ENCODE results near the gene CAMTA1. TPM values are rescaled to one million over a fixed set of nuclear protein-coding genes. Genes with fewer than 3 reads are reported as not detected.

The CAMTA1 gene
- total and polyA plus RNA-seq, 4 donors = 18.0 to 93.5 (median 35.8) TPM

DNA sequence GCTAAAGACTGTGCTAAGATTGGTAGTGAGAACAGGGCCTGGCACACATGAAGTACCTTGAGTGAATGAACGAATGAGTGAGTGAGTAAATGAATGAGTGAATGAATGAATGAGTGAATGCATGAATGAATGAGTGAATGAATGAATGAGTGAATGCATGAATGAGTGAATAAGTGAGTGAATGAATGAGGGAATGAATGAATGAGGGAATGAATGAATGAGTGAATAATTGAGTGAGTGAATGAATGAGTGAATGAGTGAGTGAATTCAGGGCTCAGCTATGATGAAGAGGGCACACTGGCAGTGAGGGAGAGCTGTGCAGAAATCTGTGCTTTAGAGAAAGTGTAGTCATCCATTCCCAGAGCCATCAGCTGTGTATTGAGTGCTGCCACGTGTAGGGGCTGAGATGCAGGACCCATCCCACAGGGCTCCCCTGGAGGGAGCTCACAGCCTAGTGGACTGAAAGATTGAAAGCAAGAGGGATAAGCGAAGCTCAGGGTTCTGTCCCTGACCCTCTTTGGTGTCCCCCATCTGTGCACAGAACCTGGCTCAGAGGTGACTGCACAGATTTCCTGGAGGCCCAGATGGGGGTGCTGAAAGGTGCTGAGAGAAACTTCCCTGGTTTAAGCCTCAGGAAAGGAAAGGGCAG is 767.9 kb downstream of the CAMTA1 start:
- Histone ChIP-seq H3K27me3 (ENCODE audit: control insufficient read depth in 4 of 4, insufficient read depth in 4 of 4, low read length in 3 of 4) (no peaks in the 10 kb centered on the region), H3K9me3 (ENCODE audit: control insufficient read depth in 4 of 4, low read length in 3 of 4) (no peaks in the 10 kb centered on the region), H3K27ac (ENCODE audit: low read depth in 1 of 2, low read length in 2 of 2) (no peak overlapping the region), H3K9ac (ENCODE audit: low read depth in 1 of 2, low read length in 2 of 2) (no peak overlapping the region), H3K4me3 (ENCODE audit: low read depth in 1 of 3, low read length in 3 of 3) (no peak overlapping the region), H3K36me3 (ENCODE audit: control insufficient read depth in 4 of 4, insufficient read depth in 3 of 4, low read depth in 1 of 4, low read length in 3 of 4) (no peaks in the 10 kb centered on the region), H3K4me1 (ENCODE audit: control insufficient read depth in 4 of 4, insufficient read depth in 4 of 4, low read length in 3 of 4) (peaks cover 0 to 12% (median 9%) of the 10 kb centered on the region in 4 donors)
- WGBS = 89% methylated on average over 3 of the region's 3 CpGs
- DNase-seq (ENCODE audit: low spot score) = no peak
- TF ChIP-seq FOXA2 (IDR thresholded peaks at IDR 0.05) (no peak), FOXA1 (IDR thresholded peaks at IDR 0.05) (no peak), NR2F2 (IDR thresholded peaks at IDR 0.05) (no peak), GABPA (IDR thresholded peaks at IDR 0.05 in 1 of 2, conservative IDR thresholded peaks at IDR 0.05 in 1 of 2) (no peak), EGR1 (IDR thresholded peaks at IDR 0.05; ENCODE audit: low read depth in 2 of 2) (no peak)

- no peaks in the 10 kb centered on the region for H3K36me3 ChIP-seq (ENCODE audit: control insufficient read depth in 4 of 4, insufficient read depth in 3 of 4, low read depth in 1 of 4, low read length in 3 of 4)
- H3K9ac ChIP-seq (ENCODE audit: low read depth in 1 of 2, low read length in 2 of 2) = no peak overlapping the region
- peaks cover 0 to 12% (median 9%) of the 10 kb centered on the region in 4 donors for H3K4me1 ChIP-seq (ENCODE audit: control insufficient read depth in 4 of 4, insufficient read depth in 4 of 4, low read length in 3 of 4)
- TF ChIP-seq SP1 (IDR thresholded peaks at IDR 0.05) = peak; percentile 41
- TF ChIP-seq EGR1 (IDR thresholded peaks at IDR 0.05; ENCODE audit: low read depth in 2 of 2) = no peak
- peak in 1 of 2 donors; percentile 16 for TF ChIP-seq RAD21 (IDR thresholded peaks at IDR 0.05)
- TF ChIP-seq NR2F2 (IDR thresholded peaks at IDR 0.05) = peak; percentile 86
- peak; percentile 45 to 60 for TF ChIP-seq RXRA (IDR thresholded peaks at IDR 0.05)
- TF ChIP-seq GABPA (IDR thresholded peaks at IDR 0.05 in 1 of 2, conservative IDR thresholded peaks at IDR 0.05 in 1 of 2) = no peak
- TF ChIP-seq, protein P1, sequence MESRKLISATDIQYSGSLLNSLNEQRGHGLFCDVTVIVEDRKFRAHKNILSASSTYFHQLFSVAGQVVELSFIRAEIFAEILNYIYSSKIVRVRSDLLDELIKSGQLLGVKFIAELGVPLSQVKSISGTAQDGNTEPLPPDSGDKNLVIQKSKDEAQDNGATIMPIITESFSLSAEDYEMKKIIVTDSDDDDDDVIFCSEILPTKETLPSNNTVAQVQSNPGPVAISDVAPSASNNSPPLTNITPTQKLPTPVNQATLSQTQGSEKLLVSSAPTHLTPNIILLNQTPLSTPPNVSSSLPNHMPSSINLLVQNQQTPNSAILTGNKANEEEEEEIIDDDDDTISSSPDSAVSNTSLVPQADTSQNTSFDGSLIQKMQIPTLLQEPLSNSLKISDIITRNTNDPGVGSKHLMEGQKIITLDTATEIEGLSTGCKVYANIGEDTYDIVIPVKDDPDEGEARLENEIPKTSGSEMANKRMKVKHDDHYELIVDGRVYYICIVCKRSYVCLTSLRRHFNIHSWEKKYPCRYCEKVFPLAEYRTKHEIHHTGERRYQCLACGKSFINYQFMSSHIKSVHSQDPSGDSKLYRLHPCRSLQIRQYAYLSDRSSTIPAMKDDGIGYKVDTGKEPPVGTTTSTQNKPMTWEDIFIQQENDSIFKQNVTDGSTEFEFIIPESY (IDR thresholded peaks at IDR 0.05) = no peak
- TF ChIP-seq FOXA1 (IDR thresholded peaks at IDR 0.05) = no peak
- no peak for TF ChIP-seq HNF4A (conservative IDR thresholded peaks at IDR 0.05)
- TF ChIP-seq FOXA2 (IDR thresholded peaks at IDR 0.05) = no peak
- no peak for TF ChIP-seq REST (IDR thresholded peaks at IDR 0.05)
- no peak for TF ChIP-seq JUND (IDR thresholded peaks at IDR 0.05)
- no peak for TF ChIP-seq CTCF (IDR thresholded peaks at IDR 0.05; ENCODE audit: low read depth, low read length, missing input control)
- H3K27me3 ChIP-seq (ENCODE audit: control insufficient read depth in 4 of 4, insufficient read depth in 4 of 4, low read length in 3 of 4) = no peaks in the 10 kb centered on the region
- DNase-seq (ENCODE audit: low spot score) = no peak
- peak overlapping the region; percentile 48 to 65 for H3K27ac ChIP-seq (ENCODE audit: low read depth in 1 of 2, low read length in 2 of 2)
- no peak overlapping the region for H3K4me3 ChIP-seq (ENCODE audit: low read depth in 1 of 3, low read length in 3 of 3)
- WGBS = 69% methylated on average over 8 of the region's 8 CpGs
- no peaks in the 10 kb centered on the region for H3K9me3 ChIP-seq (ENCODE audit: control insufficient read depth in 4 of 4, low read length in 3 of 4)
Observed at GRCh38 chr1:7554385-7555235, 769.4 kb downstream of the CAMTA1 start.

All from liver (tissue), 9 donors.